ENCODE data around the gene ARL2BP.

Gene ARL2BP

GRCh38 chr16:57236022-57236350 lies 9.1 kb upstream of the ARL2BP start:
- Histone ChIP-seq H3K9me3 (ENCODE audit: control insufficient read depth, insufficient read depth, low read depth, low read length) (no peaks in the 10 kb centered on the region), H3K27ac (ENCODE audit: low read depth, low read length) (no peak overlapping the region), H3K4me1 (ENCODE audit: control insufficient read depth, insufficient read depth, low read length) (no peaks in the 10 kb centered on the region), H3K4me3 (ENCODE audit: low read depth, low read length) (no peak overlapping the region), H3K9ac (ENCODE audit: low read length) (no peak overlapping the region), H3K36me3 (ENCODE audit: control insufficient read depth, insufficient read depth, low read length) (peaks cover 74% of the 10 kb centered on the region), H3K27me3 (ENCODE audit: control insufficient read depth, insufficient read depth, low read length) (no peaks in the 10 kb centered on the region)

GRCh38 chr16:57238682-57239081 lies 6.4 kb upstream of the ARL2BP start:
- no peaks in the 10 kb centered on the region for H3K4me1 ChIP-seq (ENCODE audit: control insufficient read depth, insufficient read depth, low read length)
- H3K9me3 ChIP-seq (ENCODE audit: control insufficient read depth, insufficient read depth, low read depth, low read length): no peaks in the 10 kb centered on the region
- peaks cover 48% of the 10 kb centered on the region for H3K36me3 ChIP-seq (ENCODE audit: control insufficient read depth, insufficient read depth, low read length)
- H3K27me3 ChIP-seq (ENCODE audit: control insufficient read depth, insufficient read depth, low read length): no peaks in the 10 kb centered on the region
- H3K4me3 ChIP-seq (ENCODE audit: low read depth, low read length): no peak overlapping the region
- H3K27ac ChIP-seq (ENCODE audit: low read depth, low read length): no peak overlapping the region
- H3K9ac ChIP-seq (ENCODE audit: low read length): no peak overlapping the region

- Histone ChIP-seq H3K4me1 (ENCODE audit: control insufficient read depth, insufficient read depth, low read length) (no peaks in the 10 kb centered on the region), H3K9me3 (ENCODE audit: control insufficient read depth, insufficient read depth, low read depth, low read length) (no peaks in the 10 kb centered on the region), H3K27me3 (ENCODE audit: control insufficient read depth, insufficient read depth, low read length) (no peaks in the 10 kb centered on the region), H3K9ac (ENCODE audit: low read length) (no peak overlapping the region), H3K4me3 (ENCODE audit: low read depth, low read length) (no peak overlapping the region), H3K36me3 (ENCODE audit: control insufficient read depth, insufficient read depth, low read length) (peaks cover 44% of the 10 kb centered on the region), H3K27ac (ENCODE audit: low read depth, low read length) (no peak overlapping the region)
Measured at GRCh38 chr16:57239107-57239506, 6.0 kb upstream of the ARL2BP start.

- Histone ChIP-seq H3K27me3 (ENCODE audit: control insufficient read depth, insufficient read depth, low read length) (no peaks in the 10 kb centered on the region), H3K4me3 (ENCODE audit: low read depth, low read length) (no peak overlapping the region), H3K9ac (ENCODE audit: low read length) (no peak overlapping the region), H3K9me3 (ENCODE audit: control insufficient read depth, insufficient read depth, low read depth, low read length) (no peaks in the 10 kb centered on the region), H3K27ac (ENCODE audit: low read depth, low read length) (no peak overlapping the region), H3K36me3 (ENCODE audit: control insufficient read depth, insufficient read depth, low read length) (peaks cover 26% of the 10 kb centered on the region), H3K4me1 (ENCODE audit: control insufficient read depth, insufficient read depth, low read length) (peaks cover 5% of the 10 kb centered on the region; the same call in 1 of the 2 replicates)
Measured at GRCh38 chr16:57240851-57241250, 4.2 kb upstream of the ARL2BP start.

GRCh38 chr16:57242650-57243049 lies 2.4 kb upstream of the ARL2BP start:
- H3K4me3 ChIP-seq (ENCODE audit: low read depth, low read length): no peak overlapping the region
- no peak overlapping the region for H3K27ac ChIP-seq (ENCODE audit: low read depth, low read length)
- no peak overlapping the region for H3K9ac ChIP-seq (ENCODE audit: low read length)
- peaks cover 20% of the 10 kb centered on the region for H3K36me3 ChIP-seq (ENCODE audit: control insufficient read depth, insufficient read depth, low read length)
- H3K4me1 ChIP-seq (ENCODE audit: control insufficient read depth, insufficient read depth, low read length): peaks cover 8% of the 10 kb centered on the region; the same call in 1 of the 2 replicates
- no peaks in the 10 kb centered on the region for H3K27me3 ChIP-seq (ENCODE audit: control insufficient read depth, insufficient read depth, low read length)
- H3K9me3 ChIP-seq (ENCODE audit: control insufficient read depth, insufficient read depth, low read depth, low read length): no peaks in the 10 kb centered on the region

GRCh38 chr16:57244463-57244766 lies 644 bp upstream of the ARL2BP start:
- H3K36me3 ChIP-seq (ENCODE audit: control insufficient read depth, insufficient read depth, low read length): peaks cover 9% of the 10 kb centered on the region
- H3K4me3 ChIP-seq (ENCODE audit: low read depth, low read length): peak overlapping the region; percentile 63
- no peak overlapping the region for H3K27ac ChIP-seq (ENCODE audit: low read depth, low read length)
- H3K27me3 ChIP-seq (ENCODE audit: control insufficient read depth, insufficient read depth, low read length): no peaks in the 10 kb centered on the region
- H3K9ac ChIP-seq (ENCODE audit: low read length): peak overlapping the region; percentile 1
- H3K4me1 ChIP-seq (ENCODE audit: control insufficient read depth, insufficient read depth, low read length): peaks cover 8% of the 10 kb centered on the region; the same call in 1 of the 2 replicates
- no peaks in the 10 kb centered on the region for H3K9me3 ChIP-seq (ENCODE audit: control insufficient read depth, insufficient read depth, low read depth, low read length)

- Histone ChIP-seq H3K4me3 (ENCODE audit: low read depth, low read length) (peak overlapping the region; percentile 63), H3K9ac (ENCODE audit: low read length) (peak overlapping the region; percentile 70), H3K4me1 (ENCODE audit: control insufficient read depth, insufficient read depth, low read length) (peaks cover 8% of the 10 kb centered on the region; the same call in 1 of the 2 replicates), H3K27me3 (ENCODE audit: control insufficient read depth, insufficient read depth, low read length) (no peaks in the 10 kb centered on the region), H3K36me3 (ENCODE audit: control insufficient read depth, insufficient read depth, low read length) (peaks cover 13% of the 10 kb centered on the region), H3K27ac (ENCODE audit: low read depth, low read length) (peak overlapping the region; percentile 32; the same call in 1 of the 2 replicates), H3K9me3 (ENCODE audit: control insufficient read depth, insufficient read depth, low read depth, low read length) (no peaks in the 10 kb centered on the region)
Measured at GRCh38 chr16:57245472-57246113, 534 bp downstream of the ARL2BP start.

GRCh38 chr16:57251352-57251751 lies 6.3 kb downstream of the ARL2BP start:
- Histone ChIP-seq H3K27me3 (ENCODE audit: control insufficient read depth, insufficient read depth, low read length) (no peaks in the 10 kb centered on the region), H3K36me3 (ENCODE audit: control insufficient read depth, insufficient read depth, low read length) (peaks cover 41% of the 10 kb centered on the region), H3K27ac (ENCODE audit: low read depth, low read length) (no peak overlapping the region), H3K9ac (ENCODE audit: low read length) (no peak overlapping the region), H3K4me1 (ENCODE audit: control insufficient read depth, insufficient read depth, low read length) (no peaks in the 10 kb centered on the region), H3K4me3 (ENCODE audit: low read depth, low read length) (no peak overlapping the region), H3K9me3 (ENCODE audit: control insufficient read depth, insufficient read depth, low read depth, low read length) (no peaks in the 10 kb centered on the region)

GRCh38 chr16:57252148-57252721 lies 7.2 kb downstream of the ARL2BP start:
- Histone ChIP-seq H3K4me1 (ENCODE audit: control insufficient read depth, insufficient read depth, low read length) (no peaks in the 10 kb centered on the region), H3K9me3 (ENCODE audit: control insufficient read depth, insufficient read depth, low read depth, low read length) (no peaks in the 10 kb centered on the region), H3K27ac (ENCODE audit: low read depth, low read length) (no peak overlapping the region), H3K27me3 (ENCODE audit: control insufficient read depth, insufficient read depth, low read length) (no peaks in the 10 kb centered on the region), H3K36me3 (ENCODE audit: control insufficient read depth, insufficient read depth, low read length) (peaks cover 41% of the 10 kb centered on the region), H3K9ac (ENCODE audit: low read length) (no peak overlapping the region), H3K4me3 (ENCODE audit: low read depth, low read length) (no peak overlapping the region)

- H3K4me3 ChIP-seq (ENCODE audit: low read depth, low read length): no peak overlapping the region
- H3K4me1 ChIP-seq (ENCODE audit: control insufficient read depth, insufficient read depth, low read length): no peaks in the 10 kb centered on the region
- no peaks in the 10 kb centered on the region for H3K9me3 ChIP-seq (ENCODE audit: control insufficient read depth, insufficient read depth, low read depth, low read length)
- no peak overlapping the region for H3K27ac ChIP-seq (ENCODE audit: low read depth, low read length)
- no peaks in the 10 kb centered on the region for H3K27me3 ChIP-seq (ENCODE audit: control insufficient read depth, insufficient read depth, low read length)
- no peak overlapping the region for H3K9ac ChIP-seq (ENCODE audit: low read length)
- H3K36me3 ChIP-seq (ENCODE audit: control insufficient read depth, insufficient read depth, low read length): peaks cover 41% of the 10 kb centered on the region
Measured at GRCh38 chr16:57253466-57253865, 8.4 kb downstream of the ARL2BP start.

GRCh38 chr16:57255686-57256415 lies 10.8 kb downstream of the ARL2BP start:
- Histone ChIP-seq H3K36me3 (ENCODE audit: control insufficient read depth, insufficient read depth, low read length) (peaks cover 26% of the 10 kb centered on the region), H3K4me1 (ENCODE audit: control insufficient read depth, insufficient read depth, low read length) (peaks cover 10% of the 10 kb centered on the region), H3K27me3 (ENCODE audit: control insufficient read depth, insufficient read depth, low read length) (no peaks in the 10 kb centered on the region), H3K27ac (ENCODE audit: low read depth, low read length) (no peak overlapping the region), H3K9ac (ENCODE audit: low read length) (no peak overlapping the region), H3K4me3 (ENCODE audit: low read depth, low read length) (no peak overlapping the region), H3K9me3 (ENCODE audit: control insufficient read depth, insufficient read depth, low read depth, low read length) (no peaks in the 10 kb centered on the region)

Measured in HUES6 (cell line).